CD4-positive, alpha-beta T cell treated with Interleukin-10 for 1 hour (primary cell): ENCODE results near the gene PET100.

Source experiments
- DNase-seq: peaks from one replicate; pipeline ENCODE4 v3.0.0-alpha.2; 2020

PET100 gene

GRCh38 chr19:7629347-7630054, at the start of gene PET100, which contains the start of gene XAB2:
PET100 (plus strand) TSS chr19:7629793; CDS start chr19:7629834, 41 bp downstream.
XAB2 (minus strand) TSS chr19:7629545; CDS start chr19:7629527, 18 bp downstream.
- peak; percentile 98 for DNase-seq

GRCh38 chr19:7582446-7582845, 47.1 kb upstream of the PET100 start:
- no peak for DNase-seq

GRCh38 chr19:7589822-7590221, 39.8 kb upstream of the PET100 start:
- DNase-seq = no peak

GRCh38 chr19:7590256-7590655, 39.3 kb upstream of the PET100 start:
- DNase-seq = no peak

GRCh38 chr19:7595466-7596133, 34.0 kb upstream of the PET100 start, which contains the start of gene CAMSAP3:
CAMSAP3 (plus strand) TSS chr19:7595863; CDS start chr19:7596003, 140 bp downstream.
- peak; percentile 42 for DNase-seq

GRCh38 chr19:7596211-7596937, 33.2 kb upstream of the PET100 start:
- DNase-seq = no peak

GRCh38 chr19:7597689-7598088, 31.9 kb upstream of the PET100 start:
- DNase-seq = no peak

- DNase-seq = no peak
Observed at GRCh38 chr19:7598180-7598579, 31.4 kb upstream of the PET100 start.

GRCh38 chr19:7600721-7601120, 28.9 kb upstream of the PET100 start:
- no peak for DNase-seq

- DNase-seq = no peak
Observed at GRCh38 chr19:7602240-7602934, 27.2 kb upstream of the PET100 start.

GRCh38 chr19:7602935-7603497, 26.6 kb upstream of the PET100 start:
- no peak for DNase-seq

- no peak for DNase-seq
Observed at GRCh38 chr19:7603919-7604318, 25.7 kb upstream of the PET100 start.

GRCh38 chr19:7605490-7606222, 23.9 kb upstream of the PET100 start:
- DNase-seq = peak; percentile 26

GRCh38 chr19:7606289-7606688, 23.3 kb upstream of the PET100 start:
- DNase-seq = no peak

- DNase-seq = no peak
Observed at GRCh38 chr19:7607212-7607873, 22.2 kb upstream of the PET100 start.

GRCh38 chr19:7607874-7608560, 21.6 kb upstream of the PET100 start:
- no peak for DNase-seq

- no peak for DNase-seq
Observed at GRCh38 chr19:7610491-7611240, 18.9 kb upstream of the PET100 start.

- DNase-seq = no peak
Observed at GRCh38 chr19:7611541-7612279, 17.9 kb upstream of the PET100 start.
